GM23338 (cell line): ENCODE measurements around the gene ZNRF1. TPM values are rescaled to one million over a fixed set of nuclear protein-coding genes. Genes with fewer than 3 reads are reported as not detected.

Experiments used
- ATAC-seq: fragments of 200-7000 bp; cut with Tn5 transposase; 3 replicates; pipeline ENCODE4 v1.9.1; 2020
- DNase-seq: peaks from one replicate; pipeline ENCODE4 v3.0.0-alpha.2; 2015; ENCODE audit warnings: low spot score
- H2AFZ ChIP-seq: fragments of 200-600 bp; sonication (generic); 2 replicates; pipeline ENCODE4 v1.8.0; 2016; ENCODE audit warnings: antibody characterized with exemption, mild to moderate bottlenecking, moderate library complexity
- H3F3A ChIP-seq: fragments of 200-600 bp; sonication (generic); replicated peaks from 2 replicates; pipeline ENCODE4 v1.8.0; 2017; ENCODE audit warnings: antibody characterized with exemption, mixed run types, low read depth
- H3K27ac ChIP-seq: fragments of 200-600 bp; sonication (generic); 2 replicates; pipeline ENCODE4 v1.6.1; 2016; ENCODE audit warnings: low read depth
- H3K27me3 ChIP-seq: fragments of 200-600 bp; sonication (generic); 2 replicates; pipeline ENCODE4 v1.8.0; 2016; ENCODE audit warnings: mild to moderate bottlenecking, mixed run types, moderate library complexity; ENCODE audit not compliant: insufficient read depth
- H3K36me3 ChIP-seq: fragments of 200-600 bp; sonication (generic); 2 replicates; pipeline ENCODE4 v1.8.0; 2016; ENCODE audit warnings: mild to moderate bottlenecking; ENCODE audit not compliant: insufficient read depth
- H3K4me1 ChIP-seq: fragments of 200-600 bp; sonication (generic); 2 replicates; pipeline ENCODE4 v1.8.0; 2016; ENCODE audit warnings: mild to moderate bottlenecking, moderate library complexity; ENCODE audit not compliant: insufficient read depth
- H3K4me2 ChIP-seq: fragments of 200-600 bp; sonication (generic); 2 replicates; pipeline ENCODE4 v1.7.1; 2017; ENCODE audit warnings: mixed run types
- H3K4me3 ChIP-seq: fragments of 200-600 bp; sonication (generic); 2 replicates; pipeline ENCODE4 v1.6.1; 2016; ENCODE audit warnings: mixed run types
- H3K79me2 ChIP-seq: fragments of 200-600 bp; sonication (generic); replicated peaks from 2 replicates; pipeline ENCODE4 v1.8.0; 2017; ENCODE audit warnings: mild to moderate bottlenecking; ENCODE audit not compliant: insufficient read depth
- H3K9me2 ChIP-seq: fragments of 200-600 bp; sonication (generic); 2 replicates; pipeline ENCODE4 v1.8.0; 2017; ENCODE audit not compliant: insufficient read depth
- H4K20me1 ChIP-seq: fragments of 200-600 bp; sonication (generic); replicated peaks from 2 replicates; pipeline ENCODE4 v1.8.0; 2017; ENCODE audit warnings: mild to moderate bottlenecking; ENCODE audit not compliant: insufficient read depth
- H3K27ac Mint-ChIP-seq: 2 replicates; pipeline ENCODE4 v1.8.0; 2020; ENCODE audit warnings: inconsistent platforms, mild to moderate bottlenecking, moderate library complexity, mixed read lengths
- H3K27me3 Mint-ChIP-seq: 3 replicates; pipeline ENCODE4 v1.8.0; 2022; ENCODE audit warnings: low read depth, mild to moderate bottlenecking, moderate library complexity, mixed read lengths, inconsistent platforms; ENCODE audit not compliant: insufficient read depth, poor library complexity
- H3K36me3 Mint-ChIP-seq: 3 replicates; pipeline ENCODE4 v1.8.0; 2021; ENCODE audit warnings: low read depth, mild to moderate bottlenecking, inconsistent platforms, moderate library complexity, mixed read lengths
- H3K4me1 Mint-ChIP-seq: 3 replicates; pipeline ENCODE4 v1.8.0; 2020; ENCODE audit warnings: mild to moderate bottlenecking, inconsistent platforms, mixed read lengths
- H3K4me3 Mint-ChIP-seq: 3 replicates; pipeline ENCODE4 v1.8.0; 2021; ENCODE audit warnings: moderate library complexity, mild to moderate bottlenecking, inconsistent platforms, mixed read lengths
- H3K9me3 Mint-ChIP-seq: 3 replicates; pipeline ENCODE4 v1.8.0; 2020; ENCODE audit warnings: moderate library complexity, mild to moderate bottlenecking, inconsistent platforms, mixed read lengths
- CREB1 ChIP-seq: fragments of 250-450 bp; sonication (Bioruptor Pico); IDR thresholded peaks from 2 replicates; pipeline ENCODE4 v1.5.0; 2020; ENCODE audit warnings: low read depth, mild to moderate bottlenecking, moderate library complexity
- CTCF ChIP-seq, 2 experiments: fragments of 200-600 bp in 1 of 2; sonication (generic) in 1 of 2; conservative IDR thresholded peaks; 2 replicates each; pipeline versions ENCODE4 v1.5.1 to v1.6.1; 2016 to 2017; ENCODE audit warnings: antibody characterized with exemption in 2 of 2, low read depth in 2 of 2, mild to moderate bottlenecking in 2 of 2, moderate library complexity in 1 of 2
- ETS1 ChIP-seq: IDR thresholded peaks from 2 replicates; pipeline ENCODE4 v1.6.1; 2016; ENCODE audit warnings: antibody characterized with exemption
- EZH2 ChIP-seq: fragments of 200-600 bp; sonication (generic); IDR thresholded peaks from one replicate; pipeline ENCODE4 v1.8.0; 2017; ENCODE audit warnings: antibody characterized with exemption, mild to moderate bottlenecking, low read depth; ENCODE audit not compliant: unreplicated experiment
- EZH2phosphoT487 ChIP-seq: fragments of 200-600 bp; sonication (generic); IDR thresholded peaks from one replicate; pipeline ENCODE4 v1.8.1; 2018; ENCODE audit warnings: antibody characterized with exemption; ENCODE audit not compliant: unreplicated experiment
- JUNB ChIP-seq: IDR thresholded peaks from one replicate; pipeline ENCODE4 v1.6.1; 2016; ENCODE audit warnings: antibody characterized with exemption; ENCODE audit not compliant: unreplicated experiment
- NANOG ChIP-seq: IDR thresholded peaks from 2 replicates; pipeline ENCODE4 v1.6.1; 2016; ENCODE audit warnings: antibody characterized with exemption, borderline replicate concordance
- POLR2AphosphoS5 ChIP-seq: IDR thresholded peaks from 2 replicates; pipeline ENCODE4 v1.6.1; 2016; ENCODE audit warnings: antibody characterized with exemption, low read depth
- REST ChIP-seq: IDR thresholded peaks from one replicate; pipeline ENCODE4 v1.6.1; 2018; ENCODE audit warnings: antibody characterized with exemption; ENCODE audit not compliant: unreplicated experiment
- STAT1 ChIP-seq: IDR thresholded peaks from one replicate; pipeline ENCODE4 v1.6.1; 2016; ENCODE audit warnings: antibody characterized with exemption; ENCODE audit not compliant: unreplicated experiment
- ZNF114 ChIP-seq: fragments of 250-450 bp; sonication (Bioruptor Pico); IDR thresholded peaks from 2 replicates; pipeline ENCODE4 v1.5.0; 2020; ENCODE audit warnings: mild to moderate bottlenecking, moderate library complexity
- ZNF331 ChIP-seq: fragments of 250-450 bp; sonication (Bioruptor Pico); IDR thresholded peaks from 2 replicates; pipeline ENCODE4 v1.5.0; 2020; ENCODE audit warnings: low read depth, mild to moderate bottlenecking, moderate library complexity
- ZNF462 ChIP-seq: fragments of 250-450 bp; sonication (Bioruptor Pico); IDR thresholded peaks from 2 replicates; pipeline ENCODE4 v1.5.0; 2020; ENCODE audit warnings: mild to moderate bottlenecking, moderate library complexity
- polyA plus RNA-seq: library from polyadenylated mRNA; unstranded; fragments of >200 nt; fragmentation: Nextera tagmentation; extraction: Ambion mirVana; gene quantifications from 2 replicates; pipeline ENCODE4 v1.2.1, GENCODE V29; 2016
- total RNA-seq: library from RNA; depleted of rRNA; stranded (reverse); fragments of >200 nt; shearing (Covaris generic); gene quantifications from 2 replicates; pipeline ENCODE4 v1.2.3, GENCODE V29; 2014

The ZNRF1 gene
- total and polyA plus RNA-seq, 2 experiments from 2014 or later: 22.4 to 42.1 TPM

GRCh38 chr16:75138233-75138632 is 139.4 kb downstream of the ZNRF1 start:
- Histone ChIP-seq H3F3A (0 out of 2 replicates have a peak, but pooled peaks cover 3% of the 10 kb centered on the region), H3K9me2 (no peaks in the 10 kb centered on the region), H4K20me1 (no peaks in the 10 kb centered on the region), H2AFZ (peak overlapping the region; percentile 94), H3K4me1 (peaks cover 3% of the 10 kb centered on the region), H3K4me2 (no peak overlapping the region), H3K27me3 (no peaks in the 10 kb centered on the region), H3K79me2 (no peaks in the 10 kb centered on the region), H3K36me3 (no peaks in the 10 kb centered on the region), H3K4me3 (no peak overlapping the region), H3K27ac (no peak overlapping the region)
- TF ChIP-seq NANOG: no peak
- TF ChIP-seq REST: no peak
- TF ChIP-seq ZNF462 (CRISPR knock-in tag): no peak
- no peak for TF ChIP-seq STAT1
- no peak for TF ChIP-seq ZNF331
- TF ChIP-seq POLR2AphosphoS5: no peak
- no peak for TF ChIP-seq EZH2phosphoT487
- TF ChIP-seq ETS1: no peak
- TF ChIP-seq EZH2: no peak
- no peak for TF ChIP-seq ZNF114
- no peak for TF ChIP-seq CTCF (conservative IDR thresholded peaks at IDR 0.05; ENCODE audit: low read depth in 2 of 2)
- TF ChIP-seq CREB1 (CRISPR knock-in tag): no peak
- no peak for TF ChIP-seq JUNB
- H3K4me3 Mint-ChIP-seq: no peak overlapping the region
- H3K36me3 Mint-ChIP-seq: no peaks in the 10 kb centered on the region
- peaks cover 10% of the 10 kb centered on the region for H3K4me1 Mint-ChIP-seq
- peaks cover 3% of the 10 kb centered on the region for H3K27me3 Mint-ChIP-seq
- H3K9me3 Mint-ChIP-seq: peaks cover 2% of the 10 kb centered on the region; the same call in 1 of the 3 replicates
- H3K27ac Mint-ChIP-seq: no peak overlapping the region
- ATAC-seq (no peak), DNase-seq (no peak)
